HepG2 (cell line): Measurements from ENCODE around the gene ERCC2.
"Not testable (repeated sequence)": the region's sequence is repeated elsewhere in the genome, so short reads cannot be mapped to it uniquely, and the experiment has no call there.

ENCODE experiments used
- ESRRA ChIP-seq: sonication (generic); formaldehyde crosslinking; IDR thresholded peaks from 2 replicates; pipeline ENCODE4 v1.5.1; 2020; ENCODE audit warnings: mild to moderate bottlenecking, low read depth, missing genetic modification reagents
- ZNF501 ChIP-seq: sonication (generic); formaldehyde crosslinking; IDR thresholded peaks from 2 replicates; pipeline ENCODE4 v1.5.1; 2020; ENCODE audit warnings: mild to moderate bottlenecking, moderate library complexity, missing genetic modification reagents
- TF ChIP-seq, protein P1 (sequence below): sonication (generic); formaldehyde crosslinking; IDR thresholded peaks from 2 replicates; pipeline ENCODE4 v1.8.0; 2022; ENCODE audit warnings: mild to moderate bottlenecking, missing genetic modification reagents
- TF ChIP-seq, protein P2 (sequence below): sonication (generic); formaldehyde crosslinking; IDR thresholded peaks from one replicate; pipeline ENCODE4 v1.5.1; 2020; ENCODE audit warnings: mild to moderate bottlenecking, missing genetic modification reagents; ENCODE audit errors: not compliant biosample characterization

DNA sequence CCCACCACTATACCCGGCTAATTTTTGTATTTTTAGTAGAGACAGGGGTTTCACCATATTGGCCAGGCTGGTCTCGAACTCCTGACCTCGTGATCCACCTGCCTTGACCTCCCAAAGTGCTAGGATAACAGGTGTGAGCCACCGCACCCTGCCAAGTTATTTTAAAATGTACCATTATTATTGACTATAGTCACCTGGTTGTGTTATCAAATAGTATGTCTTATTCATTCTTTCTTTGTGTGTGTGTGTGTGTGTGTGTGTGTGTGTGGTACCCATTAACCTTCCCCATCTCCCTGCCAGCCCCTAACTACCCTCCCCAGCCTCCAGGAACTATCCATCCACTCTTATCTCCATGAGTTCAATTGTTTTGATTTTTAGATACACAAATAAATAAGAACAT, 40.0 kb upstream of the ERCC2 start:
- not testable (repeated sequence) for TF ChIP-seq ESRRA; ZNF501 (CRISPR knock-in tag)
- TF ChIP-seq, protein P1, sequence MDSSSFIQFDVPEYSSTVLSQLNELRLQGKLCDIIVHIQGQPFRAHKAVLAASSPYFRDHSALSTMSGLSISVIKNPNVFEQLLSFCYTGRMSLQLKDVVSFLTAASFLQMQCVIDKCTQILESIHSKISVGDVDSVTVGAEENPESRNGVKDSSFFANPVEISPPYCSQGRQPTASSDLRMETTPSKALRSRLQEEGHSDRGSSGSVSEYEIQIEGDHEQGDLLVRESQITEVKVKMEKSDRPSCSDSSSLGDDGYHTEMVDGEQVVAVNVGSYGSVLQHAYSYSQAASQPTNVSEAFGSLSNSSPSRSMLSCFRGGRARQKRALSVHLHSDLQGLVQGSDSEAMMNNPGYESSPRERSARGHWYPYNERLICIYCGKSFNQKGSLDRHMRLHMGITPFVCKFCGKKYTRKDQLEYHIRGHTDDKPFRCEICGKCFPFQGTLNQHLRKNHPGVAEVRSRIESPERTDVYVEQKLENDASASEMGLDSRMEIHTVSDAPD (CRISPR knock-in tag), result not testable (repeated sequence)
- TF ChIP-seq, protein P2, sequence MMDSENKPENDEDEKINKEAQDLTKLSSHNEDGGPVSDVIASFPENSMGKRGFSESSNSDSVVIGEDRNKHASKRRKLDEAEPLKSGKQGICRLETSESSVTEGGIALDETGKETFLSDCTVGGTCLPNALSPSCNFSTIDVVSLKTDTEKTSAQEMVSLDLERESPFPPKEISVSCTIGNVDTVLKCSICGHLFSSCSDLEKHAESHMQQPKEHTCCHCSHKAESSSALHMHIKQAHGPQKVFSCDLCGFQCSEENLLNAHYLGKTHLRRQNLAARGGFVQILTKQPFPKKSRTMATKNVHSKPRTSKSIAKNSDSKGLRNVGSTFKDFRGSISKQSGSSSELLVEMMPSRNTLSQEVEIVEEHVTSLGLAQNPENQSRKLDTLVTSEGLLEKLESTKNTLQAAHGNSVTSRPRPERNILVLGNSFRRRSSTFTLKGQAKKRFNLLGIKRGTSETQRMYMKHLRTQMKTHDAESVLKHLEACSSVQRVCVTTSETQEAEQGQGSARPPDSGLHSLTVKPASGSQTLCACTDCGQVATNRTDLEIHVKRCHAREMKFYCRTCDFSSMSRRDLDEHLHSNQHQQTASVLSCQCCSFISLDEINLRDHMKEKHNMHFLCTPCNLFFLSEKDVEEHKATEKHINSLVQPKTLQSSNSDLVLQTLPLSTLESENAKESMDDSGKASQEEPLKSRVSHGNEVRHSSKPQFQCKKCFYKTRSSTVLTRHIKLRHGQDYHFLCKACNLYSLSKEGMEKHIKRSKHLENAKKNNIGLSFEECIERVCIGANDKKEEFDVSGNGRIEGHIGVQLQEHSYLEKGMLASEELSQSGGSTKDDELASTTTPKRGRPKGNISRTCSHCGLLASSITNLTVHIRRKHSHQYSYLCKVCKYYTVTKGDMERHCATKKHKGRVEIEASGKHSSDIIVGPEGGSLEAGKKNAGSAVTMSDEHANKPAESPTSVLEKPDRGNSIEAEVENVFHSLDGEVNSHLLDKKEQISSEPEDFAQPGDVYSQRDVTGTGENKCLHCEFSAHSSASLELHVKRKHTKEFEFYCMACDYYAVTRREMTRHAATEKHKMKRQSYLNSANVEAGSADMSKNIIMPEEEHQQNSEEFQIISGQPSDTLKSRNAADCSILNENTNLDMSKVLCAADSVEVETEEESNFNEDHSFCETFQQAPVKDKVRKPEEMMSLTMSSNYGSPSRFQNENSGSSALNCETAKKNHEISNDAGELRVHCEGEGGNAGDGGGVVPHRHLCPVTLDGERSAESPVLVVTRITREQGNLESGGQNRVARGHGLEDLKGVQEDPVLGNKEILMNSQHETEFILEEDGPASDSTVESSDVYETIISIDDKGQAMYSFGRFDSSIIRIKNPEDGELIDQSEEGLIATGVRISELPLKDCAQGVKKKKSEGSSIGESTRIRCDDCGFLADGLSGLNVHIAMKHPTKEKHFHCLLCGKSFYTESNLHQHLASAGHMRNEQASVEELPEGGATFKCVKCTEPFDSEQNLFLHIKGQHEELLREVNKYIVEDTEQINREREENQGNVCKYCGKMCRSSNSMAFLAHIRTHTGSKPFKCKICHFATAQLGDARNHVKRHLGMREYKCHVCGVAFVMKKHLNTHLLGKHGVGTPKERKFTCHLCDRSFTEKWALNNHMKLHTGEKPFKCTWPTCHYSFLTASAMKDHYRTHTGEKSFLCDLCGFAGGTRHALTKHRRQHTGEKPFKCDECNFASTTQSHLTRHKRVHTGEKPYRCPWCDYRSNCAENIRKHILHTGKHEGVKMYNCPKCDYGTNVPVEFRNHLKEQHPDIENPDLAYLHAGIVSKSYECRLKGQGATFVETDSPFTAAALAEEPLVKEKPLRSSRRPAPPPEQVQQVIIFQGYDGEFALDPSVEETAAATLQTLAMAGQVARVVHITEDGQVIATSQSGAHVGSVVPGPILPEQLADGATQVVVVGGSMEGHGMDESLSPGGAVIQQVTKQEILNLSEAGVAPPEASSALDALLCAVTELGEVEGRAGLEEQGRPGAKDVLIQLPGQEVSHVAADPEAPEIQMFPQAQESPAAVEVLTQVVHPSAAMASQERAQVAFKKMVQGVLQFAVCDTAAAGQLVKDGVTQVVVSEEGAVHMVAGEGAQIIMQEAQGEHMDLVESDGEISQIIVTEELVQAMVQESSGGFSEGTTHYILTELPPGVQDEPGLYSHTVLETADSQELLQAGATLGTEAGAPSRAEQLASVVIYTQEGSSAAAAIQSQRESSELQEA (CRISPR knock-in tag), result not testable (repeated sequence)
